Hepatocyte (in vitro differentiated cells): ENCODE results near the gene USO1.

Experiments used
- CTCF ChIP-seq: fragments of 200-600 bp; sonication (generic); IDR thresholded peaks from 2 replicates; pipeline ENCODE4 v1.5.1; 2016; ENCODE audit warnings: antibody characterized with exemption, mild to moderate bottlenecking; ENCODE audit not compliant: poor library complexity
- EZH2 ChIP-seq: fragments of 200-600 bp; sonication (generic); IDR thresholded peaks from 2 replicates; pipeline ENCODE4 v1.6.1; 2016; ENCODE audit warnings: antibody characterized with exemption, mild to moderate bottlenecking, borderline replicate concordance
- EZH2phosphoT487 ChIP-seq: fragments of 200-600 bp; sonication (generic); IDR thresholded peaks from one replicate; pipeline ENCODE4 v1.6.1; 2018; ENCODE audit warnings: antibody characterized with exemption, mild to moderate bottlenecking, low read depth, moderate library complexity; ENCODE audit not compliant: unreplicated experiment, severe bottlenecking

- no peak for TF ChIP-seq EZH2
- TF ChIP-seq CTCF = no peak
- TF ChIP-seq EZH2phosphoT487 = no peak
Measured at GRCh38 chr4:75718529-75718928, 5.8 kb upstream of the USO1 start.
